HEK293 (cell line): ENCODE measurements around the gene SLC36A4.

Experiments used
- CTCF ChIA-PET: fragments of 350-600 bp; formaldehyde crosslinking; extraction: SDS; loops from one replicate; lab custom pipeline; 2021; ENCODE audit warnings: antibody characterized with exemption; lab: Yijun Ruan, JAX
- POLR2A ChIA-PET: fragments of 300-600 bp; formaldehyde crosslinking; extraction: SDS; loops from one replicate; lab custom pipeline; 2020; ENCODE audit warnings: antibody characterized with exemption, inconsistent platforms; lab: Yijun Ruan, JAX
- H3K27ac ChIP-seq: fragments of 200-500 bp; sonication (Bioruptor generic); 2 replicates; pipeline ENCODE4 v1.5.1; 2014; ENCODE audit warnings: low read depth, low read length, control low read depth, inconsistent platforms; ENCODE audit errors: extremely low read depth
- H3K36me3 ChIP-seq, 2 experiments: fragments of 200-500 bp in 1 of 2; sonication (Bioruptor generic) in 1 of 2; 1 replicate in 1 of 2; 2 replicates in 1 of 2; pipeline ENCODE4 v1.5.1; 2014 to 2017; ENCODE audit warnings: inconsistent platforms in 2 of 2, low read length in 2 of 2; ENCODE audit not compliant: control insufficient read depth in 2 of 2, insufficient read depth in 1 of 2
- H3K4me1 ChIP-seq: fragments of 200-500 bp; sonication (Bioruptor generic); 2 replicates; pipeline ENCODE4 v1.5.1; 2014; ENCODE audit warnings: mild to moderate bottlenecking, low read length, inconsistent platforms; ENCODE audit not compliant: control insufficient read depth, insufficient read depth
- H3K4me3 ChIP-seq: 2 replicates; pipeline ENCODE4 v1.5.1; 2011; ENCODE audit warnings: low read depth, mild to moderate bottlenecking, control low read depth, low read length, moderate library complexity
- H3K9me3 ChIP-seq: fragments of 200-500 bp; sonication (Bioruptor generic); 2 replicates; pipeline ENCODE4 v1.5.1; 2014; ENCODE audit warnings: low read depth, low read length, inconsistent platforms; ENCODE audit not compliant: control insufficient read depth, insufficient read depth
- EGR2 ChIP-seq: fragments of 450-650 bp; formaldehyde crosslinking; IDR thresholded peaks from 2 replicates; pipeline ENCODE4 v1.5.1; 2016; ENCODE audit warnings: low read depth, missing biosample characterization, missing genetic modification characterization
- GLI2 ChIP-seq: fragments of 450-650 bp; formaldehyde crosslinking; IDR thresholded peaks from 2 replicates; pipeline ENCODE4; 2017; ENCODE audit warnings: missing biosample characterization, missing genetic modification characterization, low read depth, borderline replicate concordance
- GLIS2 ChIP-seq: fragments of 450-650 bp; formaldehyde crosslinking; IDR thresholded peaks from 2 replicates; pipeline ENCODE4 v1.5.1; 2016; ENCODE audit warnings: missing biosample characterization, missing genetic modification characterization
- HIC1 ChIP-seq: fragments of 450-650 bp; formaldehyde crosslinking; IDR thresholded peaks from 2 replicates; pipeline ENCODE4 v1.5.1; 2016; ENCODE audit warnings: missing biosample characterization, missing genetic modification characterization
- IKZF3 ChIP-seq: fragments of 450-650 bp; IDR thresholded peaks from 2 replicates; pipeline ENCODE4 v1.5.0; 2018; ENCODE audit warnings: missing biosample characterization, mild to moderate bottlenecking, missing genetic modification characterization, moderate library complexity
- KLF8 ChIP-seq: fragments of 450-650 bp; formaldehyde crosslinking; IDR thresholded peaks from 2 replicates; pipeline ENCODE4 v1.5.1; 2016; ENCODE audit warnings: missing biosample characterization, missing genetic modification characterization
- OVOL3 ChIP-seq: fragments of 450-650 bp; formaldehyde crosslinking; IDR thresholded peaks from 2 replicates; pipeline ENCODE4 v1.5.1; 2016; ENCODE audit warnings: missing biosample characterization, missing genetic modification characterization
- RBAK ChIP-seq: fragments of 450-650 bp; formaldehyde crosslinking; IDR thresholded peaks from 2 replicates; pipeline ENCODE4 v1.5.1; 2016; ENCODE audit warnings: missing biosample characterization, missing genetic modification characterization
- SCRT1 ChIP-seq: fragments of 450-650 bp; formaldehyde crosslinking; IDR thresholded peaks from 2 replicates; pipeline ENCODE4 v1.5.1; 2016; ENCODE audit warnings: missing biosample characterization, missing genetic modification characterization, borderline replicate concordance
- WT1 ChIP-seq: fragments of 450-650 bp; formaldehyde crosslinking; IDR thresholded peaks from 2 replicates; pipeline ENCODE4 v1.5.1; 2016; ENCODE audit warnings: missing biosample characterization, missing genetic modification characterization
- ZFP3 ChIP-seq: fragments of 450-650 bp; formaldehyde crosslinking; IDR thresholded peaks from 2 replicates; pipeline ENCODE4 v1.5.1; 2016; ENCODE audit warnings: low read depth, missing biosample characterization, missing genetic modification characterization
- ZNF133 ChIP-seq: fragments of 450-650 bp; formaldehyde crosslinking; IDR thresholded peaks from 2 replicates; pipeline ENCODE4 v1.5.1; 2016; ENCODE audit warnings: missing biosample characterization, missing genetic modification characterization
- ZNF138 ChIP-seq: fragments of 450-650 bp; formaldehyde crosslinking; IDR thresholded peaks from 2 replicates; pipeline ENCODE4 v1.5.1; 2016; ENCODE audit warnings: missing biosample characterization, missing genetic modification characterization, borderline replicate concordance
- ZNF157 ChIP-seq: fragments of 450-650 bp; formaldehyde crosslinking; IDR thresholded peaks from 2 replicates; pipeline ENCODE4 v1.5.1; 2016; ENCODE audit warnings: missing biosample characterization, missing genetic modification characterization
- ZNF16 ChIP-seq: fragments of 450-650 bp; formaldehyde crosslinking; IDR thresholded peaks from 2 replicates; pipeline ENCODE4 v1.5.1; 2016; ENCODE audit warnings: low read depth, missing biosample characterization, missing genetic modification characterization
- ZNF214 ChIP-seq: fragments of 450-650 bp; formaldehyde crosslinking; IDR thresholded peaks from 2 replicates; pipeline ENCODE4 v1.5.1; 2017; ENCODE audit warnings: missing biosample characterization, mild to moderate bottlenecking, missing genetic modification characterization, borderline replicate concordance
- ZNF221 ChIP-seq: fragments of 450-650 bp; formaldehyde crosslinking; IDR thresholded peaks from 2 replicates; pipeline ENCODE4 v1.5.1; 2017; ENCODE audit warnings: missing biosample characterization, missing genetic modification characterization, borderline replicate concordance
- ZNF248 ChIP-seq: fragments of 450-650 bp; formaldehyde crosslinking; IDR thresholded peaks from 2 replicates; pipeline ENCODE4 v1.5.1; 2017; ENCODE audit warnings: missing biosample characterization, missing genetic modification characterization
- ZNF302 ChIP-seq: fragments of 450-650 bp; formaldehyde crosslinking; IDR thresholded peaks from 2 replicates; pipeline ENCODE4 v1.5.1; 2016; ENCODE audit warnings: missing biosample characterization, missing genetic modification characterization, low read depth
- ZNF341 ChIP-seq: fragments of 450-650 bp; formaldehyde crosslinking; IDR thresholded peaks from 2 replicates; pipeline ENCODE4; 2016; ENCODE audit warnings: low read depth, missing biosample characterization, missing genetic modification characterization
- ZNF354C ChIP-seq: fragments of 450-650 bp; formaldehyde crosslinking; IDR thresholded peaks from 2 replicates; pipeline ENCODE4 v1.5.1; 2016; ENCODE audit warnings: missing biosample characterization, missing genetic modification characterization, low read depth, borderline replicate concordance
- ZNF366 ChIP-seq: fragments of 450-650 bp; formaldehyde crosslinking; conservative IDR thresholded peaks from 2 replicates; pipeline ENCODE4 v1.5.1; 2016; ENCODE audit warnings: missing biosample characterization, missing genetic modification characterization
- ZNF473 ChIP-seq: fragments of 450-650 bp; formaldehyde crosslinking; IDR thresholded peaks from 2 replicates; pipeline ENCODE4 v1.5.1; 2017; ENCODE audit warnings: missing biosample characterization, missing genetic modification characterization
- ZNF488 ChIP-seq: fragments of 450-650 bp; formaldehyde crosslinking; IDR thresholded peaks from 2 replicates; pipeline ENCODE4 v1.5.1; 2016; ENCODE audit warnings: missing biosample characterization, missing genetic modification characterization
- ZNF513 ChIP-seq: fragments of 450-650 bp; IDR thresholded peaks from 2 replicates; pipeline ENCODE4 v1.5.1; 2018; ENCODE audit warnings: missing biosample characterization, missing genetic modification characterization
- ZNF561 ChIP-seq: fragments of 450-650 bp; IDR thresholded peaks from 2 replicates; pipeline ENCODE4 v1.5.1; 2018; ENCODE audit warnings: missing biosample characterization, missing genetic modification characterization, borderline replicate concordance
- ZNF707 ChIP-seq: fragments of 450-650 bp; formaldehyde crosslinking; IDR thresholded peaks from 2 replicates; pipeline ENCODE4 v1.5.1; 2016; ENCODE audit warnings: missing biosample characterization, missing genetic modification characterization
- ZSCAN16 ChIP-seq: fragments of 450-650 bp; formaldehyde crosslinking; IDR thresholded peaks from 2 replicates; pipeline ENCODE4 v1.5.1; 2016; ENCODE audit warnings: missing biosample characterization, missing genetic modification characterization

The SLC36A4 gene

DNA sequence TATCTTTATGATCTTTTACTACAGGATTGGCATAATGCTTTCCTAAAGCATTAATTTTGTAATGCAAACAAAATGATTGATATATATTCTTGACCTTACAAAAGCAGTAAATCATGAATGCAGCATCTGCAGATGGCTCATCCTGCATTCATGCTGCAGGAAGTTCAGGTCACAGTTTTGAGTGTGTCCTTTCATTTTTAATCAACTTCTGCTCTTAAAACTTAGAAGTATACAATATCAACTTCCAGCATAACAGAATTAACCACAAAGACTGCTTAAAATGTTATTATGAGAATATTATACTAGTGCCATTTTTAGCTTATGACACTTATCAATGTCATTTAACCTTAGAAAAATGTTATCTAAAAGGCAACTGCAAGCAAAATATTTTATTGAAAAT, 54.0 kb downstream of the SLC36A4 start:
- no peak overlapping the region for H3K27ac ChIP-seq
- TF ChIP-seq ZNF561 (tag by site-specific recombination), result no peak
- TF ChIP-seq ZNF138 (tag by site-specific recombination), result no peak
- no peak for TF ChIP-seq RBAK (tag by site-specific recombination)
- no peak for TF ChIP-seq ZNF214 (tag by site-specific recombination)
- no peak for TF ChIP-seq ZNF302 (tag by site-specific recombination)
- no peak for TF ChIP-seq GLIS2 (tag by site-specific recombination)
- no peak for TF ChIP-seq ZSCAN16 (tag by site-specific recombination)
- no peak for TF ChIP-seq ZNF341 (tag by site-specific recombination)
- TF ChIP-seq ZNF16, result no peak
- no peak for TF ChIP-seq WT1 (tag by site-specific recombination)
- TF ChIP-seq GLI2 (tag by site-specific recombination), result no peak
- TF ChIP-seq ZNF354C, result no peak
- no peak for TF ChIP-seq IKZF3 (tag by site-specific recombination)
- TF ChIP-seq KLF8, result no peak
- no peak for TF ChIP-seq ZNF221 (tag by site-specific recombination)
- TF ChIP-seq ZNF513 (tag by site-specific recombination), result no peak
- TF ChIP-seq SCRT1 (tag by site-specific recombination), result no peak
- TF ChIP-seq EGR2 (tag by site-specific recombination), result no peak
- H3K36me3 ChIP-seq, result peaks cover 0 to 10% of the 10 kb centered on the region in 2 experiments; a peak in 1 of 3 replicates
- H3K9me3 ChIP-seq, result no peaks in the 10 kb centered on the region
- no peak overlapping the region for H3K4me3 ChIP-seq
- H3K4me1 ChIP-seq, result no peaks in the 10 kb centered on the region
- POLR2A ChIA-PET, result no interaction called here
- CTCF ChIA-PET, result no interaction called here

DNA sequence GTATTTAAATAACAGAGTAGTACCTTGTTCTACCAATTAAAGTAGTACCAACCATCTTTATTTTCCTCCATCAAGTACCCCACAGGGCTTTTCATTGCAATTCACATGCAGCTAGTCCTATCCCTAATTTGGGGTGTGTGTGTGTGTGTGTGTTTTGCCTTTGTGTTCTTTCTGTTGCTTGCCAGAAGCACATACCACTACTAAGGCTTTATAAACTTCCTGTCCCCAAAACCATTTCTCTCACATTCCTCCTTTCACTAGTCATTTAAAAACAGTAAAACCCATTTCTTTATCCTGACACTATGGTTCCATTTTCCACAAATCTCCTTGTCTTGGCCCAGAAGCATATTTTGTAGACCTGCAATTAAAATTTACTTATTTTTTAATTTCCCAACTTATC, 54.6 kb downstream of the SLC36A4 start:
- ChIA-PET POLR2A (no interaction called here), CTCF (no interaction called here)
- no peaks in the 10 kb centered on the region for H3K9me3 ChIP-seq
- H3K27ac ChIP-seq, result no peak overlapping the region
- no peaks in the 10 kb centered on the region for H3K4me1 ChIP-seq
- H3K4me3 ChIP-seq, result no peak overlapping the region
- TF ChIP-seq ZFP3 (tag by site-specific recombination) (no peak), ZNF248 (tag by site-specific recombination) (no peak), ZNF707 (no peak), IKZF3 (tag by site-specific recombination) (no peak), ZNF157 (tag by site-specific recombination) (no peak), ZNF133 (no peak), OVOL3 (no peak), ZNF473 (tag by site-specific recombination) (no peak), HIC1 (tag by site-specific recombination) (no peak), ZNF488 (tag by site-specific recombination) (no peak), ZNF366 (no peak)
- H3K36me3 ChIP-seq, result peaks cover 0 to 10% of the 10 kb centered on the region in 2 experiments; a peak in 1 of 3 replicates
